ENCODE results near the gene SYT14.
"Not testable (repeated sequence)": the region's sequence is repeated elsewhere in the genome, so short reads cannot be mapped to it uniquely, and the experiment has no call there.

The SYT14 gene

GRCh38 chr1:210123924-210124589, 186.0 kb downstream of the SYT14 start:
- DNase-seq: no peak

GRCh38 chr1:210124736-210125135, 186.7 kb downstream of the SYT14 start:
- DNase-seq: no peak

GRCh38 chr1:210125143-210125542, 187.1 kb downstream of the SYT14 start:
- DNase-seq: no peak

- no peak for DNase-seq
Measured at GRCh38 chr1:210129092-210129491, 191.1 kb downstream of the SYT14 start.

GRCh38 chr1:210129759-210130158, 191.7 kb downstream of the SYT14 start:
- no peak for DNase-seq

- no peak for DNase-seq
Measured at GRCh38 chr1:210132582-210132981, 194.6 kb downstream of the SYT14 start.

- DNase-seq: no peak
Measured at GRCh38 chr1:210143465-210144062, 205.5 kb downstream of the SYT14 start.

GRCh38 chr1:210144736-210145135, 206.7 kb downstream of the SYT14 start:
- no peak for DNase-seq

- no peak for DNase-seq
Measured at GRCh38 chr1:210151052-210151672, 213.1 kb downstream of the SYT14 start.

GRCh38 chr1:210159211-210159610, 221.2 kb downstream of the SYT14 start:
- DNase-seq: no peak

- no peak for DNase-seq
Measured at GRCh38 chr1:210170220-210170619, 232.2 kb downstream of the SYT14 start.

- no peak for DNase-seq
Measured at GRCh38 chr1:210174133-210174532, 236.1 kb downstream of the SYT14 start.

- no peak for DNase-seq
Measured at GRCh38 chr1:210185063-210185462, 247.0 kb downstream of the SYT14 start.

GRCh38 chr1:210187849-210188606, 250.0 kb downstream of the SYT14 start:
- not testable (repeated sequence) for DNase-seq

GRCh38 chr1:210189426-210189825, 251.4 kb downstream of the SYT14 start:
- DNase-seq: no peak

GRCh38 chr1:210195635-210196160, 257.7 kb downstream of the SYT14 start:
- no peak for DNase-seq

- DNase-seq: not testable (repeated sequence)
Measured at GRCh38 chr1:210196266-210196665, 258.2 kb downstream of the SYT14 start.

- no peak for DNase-seq
Measured at GRCh38 chr1:210198840-210199239, 260.8 kb downstream of the SYT14 start.

GRCh38 chr1:210200124-210200736, 262.2 kb downstream of the SYT14 start:
- DNase-seq: no peak

- no peak for DNase-seq
Measured at GRCh38 chr1:210201681-210202080, 263.7 kb downstream of the SYT14 start.

GRCh38 chr1:210207597-210208450, 269.8 kb downstream of the SYT14 start:
- DNase-seq: no peak

GRCh38 chr1:210213335-210213734, 275.3 kb downstream of the SYT14 start:
- no peak for DNase-seq

Measured in NCI-H2171 treated with DMSO at 0.1 percent for 48 hours (cell line).